HG03108 (cell line): ENCODE measurements around the gene CNKSR1.

Experiments
- ATAC-seq: cut with Tn5 transposase; IDR thresholded peaks from one replicate; pipeline ENCODE4 v1.9.1; 2021; ENCODE audit warnings: moderate library complexity; ENCODE audit not compliant: unreplicated experiment

Gene CNKSR1

DNA sequence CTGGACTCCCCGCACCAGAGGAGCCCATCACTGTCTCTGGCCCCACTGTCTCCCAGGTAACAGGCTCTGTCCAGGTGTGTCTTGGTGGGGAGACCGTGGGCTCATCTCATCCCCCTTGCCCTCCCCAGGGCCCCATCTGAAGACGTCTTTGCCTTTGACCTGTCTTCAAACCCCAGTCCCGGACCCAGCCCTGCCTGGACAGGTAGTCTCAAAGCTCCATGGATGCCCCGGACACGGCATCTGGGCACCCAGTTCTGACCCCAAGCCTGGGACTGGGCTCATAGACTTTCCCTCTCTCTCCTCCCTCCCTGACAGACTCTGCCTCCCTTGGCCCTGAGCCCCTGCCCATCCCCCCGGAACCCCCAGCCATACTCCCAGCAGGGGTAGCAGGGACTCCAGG lies 6.8 kb downstream of the CNKSR1 start:
- ATAC-seq = no peak

DNA sequence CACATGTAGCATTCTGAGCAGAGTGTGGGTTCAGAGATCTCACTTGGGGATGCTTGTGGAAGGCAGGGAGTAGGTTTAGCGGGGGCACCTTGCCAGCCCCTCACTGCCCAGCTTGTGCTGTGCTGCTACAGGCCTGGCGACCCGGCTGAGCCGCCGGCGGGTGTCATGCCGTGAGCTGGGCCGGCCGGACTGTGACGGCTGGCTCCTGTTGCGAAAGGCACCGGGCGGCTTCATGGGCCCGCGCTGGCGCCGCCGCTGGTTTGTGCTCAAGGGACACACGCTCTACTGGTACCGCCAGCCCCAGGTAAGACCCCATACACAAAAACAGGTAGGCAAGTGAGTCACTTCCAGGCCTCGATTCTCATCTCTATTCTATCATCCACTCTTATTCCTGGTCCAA lies 7.6 kb downstream of the CNKSR1 start:
- ATAC-seq = no peak

DNA sequence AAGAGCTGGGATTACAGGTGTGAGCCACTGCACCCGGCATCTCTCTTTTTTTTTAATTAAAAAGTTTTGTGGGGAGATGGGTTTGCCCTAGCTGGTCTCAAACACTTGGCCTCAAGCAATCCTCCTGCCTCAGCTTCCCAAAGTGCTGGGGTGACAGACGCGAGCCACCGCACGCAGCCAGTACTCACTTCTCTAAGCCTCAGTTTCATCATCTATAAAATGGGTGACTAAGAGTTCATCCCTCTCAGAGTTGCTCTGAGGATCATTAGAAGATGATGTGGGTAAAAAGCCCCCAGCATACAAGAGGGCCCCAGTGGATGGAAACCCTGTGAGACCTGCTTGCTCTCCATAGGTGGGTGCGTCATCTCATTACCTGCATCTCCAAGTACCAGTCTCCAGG lies 10.6 kb downstream of the CNKSR1 start:
- ATAC-seq = no peak

DNA sequence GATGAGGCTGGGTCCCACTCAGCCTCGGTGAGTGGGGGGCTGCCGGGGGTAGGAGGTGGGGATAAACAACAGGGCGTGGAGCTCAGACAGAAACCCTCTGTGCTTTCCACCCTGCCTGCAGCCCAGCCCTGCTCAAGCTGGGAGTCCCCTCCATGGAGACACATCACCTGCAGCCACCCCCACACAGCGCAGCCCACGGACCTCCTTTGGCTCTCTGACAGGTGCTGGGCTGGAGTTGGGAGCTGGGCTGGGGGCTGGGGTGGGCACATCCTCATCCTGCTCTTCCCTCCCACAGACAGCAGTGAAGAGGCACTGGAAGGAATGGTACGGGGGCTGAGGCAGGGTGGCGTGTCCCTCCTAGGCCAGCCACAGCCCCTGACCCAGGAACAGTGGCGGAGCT lies 11.2 kb downstream of the CNKSR1 start:
- no peak for ATAC-seq

DNA sequence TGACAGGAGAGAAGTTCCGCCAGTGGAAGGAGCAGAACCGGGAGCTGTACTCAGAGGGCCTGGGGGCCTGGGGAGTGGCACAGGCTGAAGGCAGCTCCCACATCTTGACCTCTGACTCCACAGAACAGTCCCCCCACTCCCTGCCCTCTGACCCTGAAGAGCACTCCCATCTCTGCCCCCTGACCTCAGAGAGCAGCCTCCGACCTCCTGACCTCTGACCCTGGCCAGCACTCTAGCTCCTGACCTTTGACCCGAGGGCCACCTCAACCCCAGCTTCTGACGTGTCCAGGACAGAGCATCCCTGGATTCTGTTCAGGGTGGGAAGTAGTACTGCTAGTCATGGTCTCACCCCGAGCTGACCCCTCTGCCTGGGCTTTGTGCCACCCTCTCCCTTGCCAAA lies 12.0 kb downstream of the CNKSR1 start:
- no peak for ATAC-seq

DNA sequence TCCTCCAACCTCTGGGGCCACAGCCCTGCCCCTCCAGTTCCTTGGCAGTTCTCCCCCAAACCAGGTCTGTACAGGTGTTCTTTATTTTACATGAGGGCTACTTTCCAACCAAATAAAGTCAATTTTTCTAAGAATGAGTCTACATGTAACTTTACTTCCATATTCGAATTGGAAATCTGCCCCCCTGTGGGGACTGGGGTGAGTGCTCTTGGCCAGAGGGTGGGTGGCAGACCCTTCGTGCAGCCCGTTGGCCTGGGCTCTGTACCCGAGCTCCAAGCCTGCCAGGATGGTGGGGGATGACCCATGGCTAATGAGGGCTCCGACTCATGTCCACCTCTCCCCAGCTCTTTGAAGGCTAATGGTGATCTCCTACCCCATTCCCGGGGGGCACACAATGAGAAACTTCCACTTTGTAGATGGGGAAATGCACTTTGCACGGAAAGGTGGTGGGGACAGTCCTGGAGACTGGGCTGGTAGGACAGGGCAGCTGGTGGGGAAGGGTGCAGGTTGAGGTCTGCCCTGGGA lies 12.5 kb downstream of the CNKSR1 start:
- ATAC-seq = no peak

DNA sequence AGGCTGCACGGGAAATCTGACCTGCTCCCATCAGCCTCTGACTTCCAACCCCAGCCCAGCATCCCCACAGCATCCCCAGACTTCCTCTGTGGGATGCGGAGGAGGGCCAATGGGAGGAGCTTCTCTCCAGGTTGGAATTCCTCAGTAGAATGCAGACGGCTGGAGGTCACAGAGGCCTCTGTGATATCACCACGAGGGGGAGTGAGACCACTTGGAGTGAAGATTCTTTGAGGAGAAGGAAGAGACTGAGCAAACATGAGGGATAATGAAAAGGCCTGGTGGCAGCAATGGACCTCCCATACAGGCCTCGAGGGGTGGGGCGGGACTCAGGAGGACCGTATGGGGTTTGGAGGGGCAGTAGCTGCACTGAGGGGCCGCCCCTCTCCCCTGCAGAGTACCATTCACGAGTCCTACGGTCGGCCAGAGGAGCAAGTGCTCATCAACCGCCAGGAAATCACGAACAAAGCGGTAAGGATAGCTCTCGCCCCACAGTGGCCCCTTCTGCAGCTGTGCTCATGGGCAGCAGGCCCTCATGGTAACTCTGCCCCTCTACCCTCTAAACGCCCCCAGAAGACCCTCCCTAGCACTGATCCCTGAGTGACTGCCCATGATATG lies 13.2 kb downstream of the CNKSR1 start, which contains the start of gene CATSPER4:
Gene CATSPER4, plus strand, starts transcription at position 230 of the 615 bp plus-strand sequence. Its CDS starts 26 bp downstream, at position 256.
- ATAC-seq = no peak

DNA sequence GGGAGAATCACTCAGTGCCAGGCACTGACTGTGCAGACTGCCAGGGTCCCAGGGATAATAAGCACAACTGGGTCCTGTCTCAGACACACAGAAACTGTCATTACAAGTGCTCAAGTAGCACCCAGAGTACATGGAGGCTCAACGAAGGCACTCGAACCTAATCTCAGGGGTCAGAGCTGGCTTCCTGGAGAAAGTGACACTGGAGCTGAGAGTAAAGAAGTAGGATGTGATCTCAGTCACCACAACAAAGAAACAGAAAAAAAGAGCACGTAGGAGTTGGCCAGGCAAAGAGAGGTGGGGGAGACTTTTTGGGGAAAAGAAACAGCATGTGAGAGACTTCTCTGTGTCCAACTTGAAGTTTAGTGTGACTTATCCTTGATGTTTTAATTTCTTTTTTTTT lies 14.4 kb downstream of the CNKSR1 start:
- no peak for ATAC-seq

DNA sequence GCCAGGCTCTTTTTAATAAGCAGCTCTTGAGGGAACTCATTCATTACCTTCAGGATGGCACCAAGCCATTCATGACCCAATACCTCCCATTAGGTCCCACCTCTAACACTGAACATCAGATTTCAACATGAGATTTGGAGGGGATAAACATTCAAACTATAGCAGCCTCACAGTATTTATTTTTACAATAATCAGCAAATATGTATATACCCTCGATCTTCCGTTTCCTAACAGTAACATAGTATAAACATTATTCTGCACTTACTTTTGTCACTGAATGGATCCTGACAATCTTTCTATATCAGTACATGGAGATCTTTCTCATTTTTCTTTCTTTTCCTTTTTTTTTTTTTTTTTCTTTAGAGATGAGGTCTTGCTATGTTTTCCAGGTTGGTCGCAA lies 18.5 kb downstream of the CNKSR1 start:
- ATAC-seq = no peak

DNA sequence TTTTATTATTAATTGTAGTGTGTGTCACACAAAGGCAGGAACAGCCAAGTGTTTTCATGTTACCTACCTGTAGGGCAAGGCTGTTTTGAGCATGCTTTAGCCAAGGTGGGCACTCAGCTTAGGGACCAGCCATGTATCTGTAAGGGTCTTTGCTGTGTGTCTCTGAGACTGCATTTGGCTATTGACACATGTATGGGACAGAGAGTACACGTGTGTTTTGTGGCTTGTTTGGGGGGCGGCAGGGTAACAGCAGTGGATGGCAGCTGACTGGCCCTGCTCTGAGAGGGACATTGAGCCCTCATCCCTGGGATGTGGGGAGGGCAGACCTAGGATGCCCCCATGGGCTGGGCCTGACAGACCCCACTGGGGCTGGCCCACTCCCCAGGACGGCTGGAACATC lies 20.0 kb downstream of the CNKSR1 start:
- ATAC-seq = no peak

DNA sequence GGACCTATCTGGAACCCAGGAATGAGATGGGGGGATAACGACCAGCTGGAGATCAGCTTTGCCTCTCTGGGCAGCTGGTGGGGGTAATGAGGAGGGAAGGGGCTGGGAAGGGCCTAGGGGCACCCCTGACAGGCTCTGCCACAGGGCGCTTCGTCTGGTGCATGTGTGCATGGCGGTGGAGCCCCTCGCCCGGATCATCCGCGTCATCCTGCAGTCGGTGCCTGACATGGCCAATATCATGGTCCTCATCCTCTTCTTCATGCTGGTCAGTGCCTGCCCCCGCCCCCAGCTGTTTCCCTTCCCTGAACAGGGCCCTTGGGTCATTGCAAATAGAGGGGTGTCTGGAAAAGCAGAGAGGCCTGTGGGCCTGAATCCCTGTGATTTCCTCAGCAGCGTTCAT lies 20.5 kb downstream of the CNKSR1 start:
- no peak for ATAC-seq

DNA sequence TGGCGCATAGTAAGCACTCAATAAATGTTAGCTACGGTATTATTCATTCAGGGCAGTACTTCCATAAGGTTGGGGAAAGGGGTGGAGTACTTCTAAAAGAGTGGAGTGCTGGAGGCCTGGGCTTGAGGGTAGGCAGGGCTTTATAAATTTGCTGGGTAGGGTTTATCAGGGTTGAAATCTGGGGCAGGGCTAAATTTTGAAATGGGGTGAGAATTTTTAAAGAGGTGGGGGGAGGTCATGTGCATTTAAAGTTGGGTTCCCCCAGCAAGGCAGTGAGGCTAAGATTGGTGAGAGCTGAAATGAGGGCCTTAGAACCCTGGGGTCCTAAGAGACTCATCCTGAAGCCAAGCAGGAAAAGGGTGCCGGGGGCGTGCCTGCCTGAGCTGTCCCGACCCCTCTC lies 23.1 kb downstream of the CNKSR1 start:
- no peak for ATAC-seq

DNA sequence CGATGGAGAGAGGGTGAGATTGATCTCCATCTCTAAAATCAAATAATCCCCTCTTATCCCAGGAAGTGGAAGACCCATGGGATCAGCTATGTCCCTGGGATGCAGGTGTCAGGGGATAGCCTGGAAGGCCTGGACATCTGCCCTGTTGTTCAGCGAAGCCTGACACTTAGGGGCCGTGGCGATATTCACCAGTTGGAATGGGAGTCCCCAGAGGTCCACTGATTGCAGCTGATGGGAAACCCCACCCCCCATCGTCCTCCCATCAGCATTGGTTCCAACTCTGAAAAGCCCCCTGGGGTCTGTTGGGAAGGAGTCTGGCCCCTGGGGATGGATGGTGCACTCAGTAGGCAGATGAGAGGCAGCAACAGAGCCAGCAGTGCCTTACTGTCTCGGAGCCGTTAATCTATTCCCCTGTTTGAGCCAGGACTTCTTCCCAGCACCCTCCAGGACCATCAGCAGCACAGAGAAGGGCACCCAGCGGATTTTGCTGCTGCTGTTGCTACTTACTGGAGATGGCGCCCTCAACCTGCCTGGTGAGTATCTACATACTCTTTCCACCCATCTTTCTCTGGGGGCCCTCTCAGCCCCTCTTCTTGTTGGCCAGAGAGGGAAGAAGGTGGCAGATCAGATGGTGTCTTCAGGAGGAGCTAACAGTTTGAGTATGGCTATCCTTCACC lies 26.5 kb downstream of the CNKSR1 start:
- ATAC-seq = no peak

DNA sequence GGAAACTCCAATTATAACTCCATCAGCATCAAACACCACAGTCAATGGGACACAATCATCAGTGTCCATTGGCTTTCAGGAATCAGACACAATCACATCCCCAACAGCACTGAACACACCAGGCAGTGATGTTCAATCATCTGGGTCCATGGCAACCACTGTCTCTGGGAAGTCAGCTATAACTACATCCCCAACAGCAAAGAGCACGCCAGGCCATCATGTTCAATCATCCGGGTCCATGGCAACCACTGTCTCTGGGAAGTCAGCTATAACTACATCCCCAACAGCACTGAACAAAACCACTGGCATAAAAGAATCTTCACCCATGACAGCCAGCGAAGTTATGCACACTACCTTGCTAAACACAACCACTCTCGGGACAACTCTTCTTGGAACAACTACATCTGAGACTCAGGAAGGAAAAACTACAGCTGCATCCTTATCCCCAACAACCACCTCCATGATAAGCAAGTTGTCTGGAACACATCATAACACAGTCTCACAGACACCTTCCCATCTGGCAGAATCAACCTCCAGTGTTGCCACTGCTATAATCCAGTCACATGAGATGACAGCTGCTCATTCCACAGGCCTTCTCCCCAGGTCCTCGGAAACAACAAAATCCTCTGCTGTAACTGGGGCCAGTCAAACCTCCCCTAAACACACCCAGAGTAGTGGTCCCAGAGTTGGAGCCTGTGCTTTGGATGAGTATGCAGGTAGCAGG lies 33.0 kb downstream of the CNKSR1 start:
- ATAC-seq = no peak

DNA sequence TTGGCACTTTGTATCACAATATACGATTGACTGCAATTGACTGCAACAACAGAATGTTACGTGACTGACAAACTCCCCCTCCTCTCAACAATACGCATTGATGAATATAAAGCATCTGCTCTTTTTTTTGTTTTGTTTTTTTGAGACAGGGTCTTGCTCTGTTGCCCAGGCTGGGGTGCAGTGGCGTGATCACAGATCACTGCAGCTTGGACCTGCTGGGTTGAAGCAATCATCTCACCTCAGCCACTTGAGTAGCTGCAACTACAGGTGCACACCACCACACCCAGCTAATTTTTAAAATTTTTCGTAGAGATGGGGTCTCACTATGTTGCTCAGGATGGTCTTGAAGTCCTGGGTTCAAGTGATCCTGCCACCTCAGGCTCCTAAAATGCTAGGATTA lies 35.4 kb downstream of the CNKSR1 start:
- no peak for ATAC-seq

DNA sequence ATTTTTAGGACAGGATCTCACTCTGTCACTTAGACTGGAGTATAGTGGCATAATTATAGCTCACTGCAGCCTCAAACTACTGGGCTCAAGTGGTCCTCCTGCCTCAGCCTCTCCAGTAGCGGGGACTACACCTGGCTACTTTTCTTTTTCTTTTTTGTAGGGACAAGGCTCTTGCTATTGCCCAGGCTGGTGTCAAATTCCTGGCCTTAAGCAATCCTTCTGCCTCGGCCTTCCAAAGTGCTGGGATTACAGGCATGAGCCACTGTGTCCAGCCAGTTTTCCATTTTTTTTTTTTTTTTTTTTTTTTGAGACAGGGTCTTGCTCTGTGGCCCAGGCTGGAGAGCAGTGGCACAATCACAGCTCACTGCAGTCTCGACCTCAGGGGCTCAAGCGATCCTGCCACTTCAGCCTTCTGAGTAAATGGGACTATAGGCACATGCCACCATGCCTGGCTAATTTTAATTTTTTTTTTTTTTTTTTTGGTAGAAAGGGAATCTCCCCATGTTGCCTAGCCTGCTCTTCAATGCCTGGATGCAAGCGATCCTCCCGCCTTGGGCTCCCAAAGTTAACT lies 36.1 kb downstream of the CNKSR1 start:
- ATAC-seq = no peak

DNA sequence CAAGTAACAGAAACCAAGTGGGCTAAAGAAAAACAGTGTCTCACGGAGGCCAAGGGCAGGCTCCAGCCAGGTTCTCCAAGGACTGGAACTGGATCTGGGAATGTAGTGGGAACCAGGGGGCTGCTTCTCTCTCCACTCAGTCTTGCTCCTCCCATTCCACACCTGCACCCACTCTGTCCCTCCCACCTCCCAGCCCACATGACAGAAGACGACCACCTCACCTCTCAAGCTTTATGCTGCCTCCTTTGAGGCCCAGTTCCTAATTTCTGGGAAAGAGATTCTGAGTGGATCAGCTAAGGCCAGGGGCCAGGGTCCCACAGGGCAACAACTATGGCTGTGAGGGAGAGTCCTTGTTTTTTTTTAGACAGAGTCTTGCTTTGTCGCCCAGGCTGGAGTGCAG lies 38.0 kb downstream of the CNKSR1 start:
- no peak for ATAC-seq

DNA sequence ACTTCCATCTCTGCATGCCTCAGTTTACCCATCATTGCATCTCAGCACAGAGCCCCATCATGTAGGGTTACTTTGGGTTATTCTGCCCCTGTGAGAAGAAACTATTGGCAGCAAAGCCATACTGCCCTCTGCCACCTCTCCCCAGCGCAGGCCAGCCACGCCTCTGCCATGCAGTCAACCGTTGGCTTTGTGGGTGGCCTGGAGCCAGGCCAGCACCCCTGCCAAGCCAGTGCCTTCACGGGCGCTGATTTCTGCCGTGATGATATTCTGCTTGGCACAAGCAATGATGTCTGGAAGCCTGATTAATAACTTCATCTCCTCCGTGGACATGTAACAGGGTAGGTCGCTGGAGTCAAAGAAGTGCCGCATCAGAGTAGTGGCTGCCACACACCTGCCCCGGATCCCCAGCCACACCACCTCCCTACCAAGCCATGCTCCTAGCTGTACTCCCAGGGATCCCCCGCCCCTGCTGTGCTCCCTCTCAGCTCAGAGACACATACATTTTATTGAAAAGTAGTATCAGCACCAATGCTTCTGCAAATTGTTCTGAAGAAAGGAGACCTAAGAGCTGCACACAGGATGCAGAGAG lies 41.7 kb downstream of the CNKSR1 start:
- ATAC-seq = no peak

DNA sequence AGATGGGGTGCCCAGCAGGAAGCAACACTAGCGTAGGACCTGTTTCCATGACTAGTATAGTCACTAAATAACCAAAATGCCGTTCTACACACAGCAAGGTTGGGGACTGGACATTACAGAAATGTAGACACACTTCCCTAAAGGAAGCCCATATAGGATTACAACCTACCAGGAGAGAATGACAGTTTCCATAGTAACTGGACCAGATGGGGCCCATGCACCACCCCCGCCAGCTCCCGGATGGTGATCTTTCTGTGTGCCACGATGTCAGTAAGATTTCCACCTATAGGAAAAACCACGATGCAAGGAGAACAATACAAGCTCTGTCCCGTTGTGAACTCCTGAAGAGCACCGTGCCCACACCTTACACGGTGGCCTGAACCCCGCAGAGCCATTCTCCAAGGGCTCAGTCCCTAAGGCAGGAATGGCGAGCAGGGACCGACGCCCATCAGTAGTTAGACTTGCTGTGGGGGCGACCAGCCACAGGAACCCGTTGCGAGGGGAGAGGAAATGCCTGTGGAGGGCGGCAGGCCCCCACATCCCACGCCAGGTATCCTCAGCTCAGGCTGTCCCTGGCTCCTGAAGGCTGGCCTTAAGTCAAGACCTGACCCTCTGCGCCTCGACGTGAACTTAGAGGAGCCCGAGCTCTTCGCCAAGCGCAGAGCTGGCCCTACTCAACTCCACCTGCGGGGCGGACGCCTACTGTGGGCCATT lies 43.1 kb downstream of the CNKSR1 start:
- ATAC-seq = no peak

DNA sequence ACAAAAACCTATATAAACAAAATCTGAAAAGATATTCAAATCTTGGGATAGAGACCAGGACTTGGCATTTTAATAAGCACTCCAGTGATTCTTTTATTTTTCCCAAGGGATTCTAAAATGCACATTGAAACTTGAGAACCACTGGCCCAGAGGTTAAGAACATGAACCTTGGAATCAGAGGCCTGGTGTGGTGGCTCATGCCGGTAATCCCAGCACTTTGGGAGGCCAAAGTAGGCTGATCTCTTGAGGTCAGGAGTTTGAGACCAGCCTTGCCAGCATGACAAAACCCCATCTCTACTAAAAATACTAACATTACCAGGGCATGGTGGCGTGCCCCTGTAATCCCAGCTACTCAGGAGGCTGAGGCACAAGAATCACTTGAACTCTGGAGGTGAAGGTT lies 43.8 kb downstream of the CNKSR1 start:
- no peak for ATAC-seq

DNA sequence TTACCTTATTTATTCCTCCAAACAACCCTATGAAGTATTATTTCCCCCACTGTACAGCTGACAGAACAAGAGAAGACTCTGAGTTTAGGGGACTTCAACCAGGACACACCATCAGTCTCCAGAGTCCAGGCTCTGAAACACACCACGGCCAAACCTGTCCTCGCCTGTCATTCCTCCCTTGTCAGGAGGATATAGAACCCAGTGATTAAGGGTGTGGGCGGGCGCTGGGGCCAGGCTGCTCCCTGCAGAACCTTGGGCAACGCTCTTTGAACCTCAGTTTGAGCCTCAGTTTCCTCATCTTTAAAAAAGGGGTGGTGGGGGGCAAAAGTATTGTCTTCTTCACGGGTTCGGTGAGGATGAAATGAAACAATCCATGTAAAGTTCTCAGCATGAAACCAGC lies 47.3 kb downstream of the CNKSR1 start:
- ATAC-seq = no peak
